Thyroid gland (tissue), 4 donors: ENCODE results near the gene NAV3. TPM values are rescaled to one million over a fixed set of nuclear protein-coding genes. Genes with fewer than 3 reads are reported as not detected.

Experiments used
- DNase-seq, 2 donors: peaks; one replicate each; pipeline ENCODE4 v3.0.0-alpha.2; 2019
- H3K27ac ChIP-seq, 3 donors: fragments of 200-600 bp; sonication (generic); 1 replicate in 2 of 3; 2 replicates in 1 of 3; pipeline ENCODE4 v1.5.1; 2016 to 2019; ENCODE audit warnings: mild to moderate bottlenecking in 1 of 3, moderate library complexity in 1 of 3
- H3K27me3 ChIP-seq: fragments of 200-600 bp; sonication (generic); one replicate; pipeline ENCODE4 v1.5.1; 2019
- H3K36me3 ChIP-seq, 2 donors: fragments of 200-600 bp; sonication (generic); one replicate each; pipeline ENCODE4 v1.5.1; 2016 to 2019
- H3K4me1 ChIP-seq, 2 donors: fragments of 200-600 bp; sonication (generic); one replicate each; pipeline ENCODE4 v1.5.1; 2017 to 2019
- H3K4me3 ChIP-seq, 3 donors: fragments of 200-600 bp; sonication (generic); replicated peaks in 1 of 3; 1 replicate in 2 of 3; 2 replicates in 1 of 3; pipeline ENCODE4 v1.5.1; 2016; ENCODE audit warnings: mild to moderate bottlenecking in 1 of 3
- H3K9me3 ChIP-seq: fragments of 200-600 bp; sonication (generic); one replicate; pipeline ENCODE4 v1.5.1; 2017
- POLR2A ChIP-seq, 2 donors: fragments of 450-650 bp; IDR thresholded peaks; one replicate each; pipeline ENCODE4 v1.6.1; 2017; ENCODE audit warnings: antibody characterized with exemption in 2 of 2, mild to moderate bottlenecking in 2 of 2, moderate library complexity in 1 of 2
- WGBS, 2 donors: methylation state at CpG; one replicate each; pipeline ENCODE4 v1.1.5; 2017; 5-methylcytosine and 5-hydroxymethylcytosine counted together
- intact Hi-C: fragments of 100-400 bp; cut with DNase I; formaldehyde crosslinking; loops from one replicate; pipeline ENCODE4 v1.15.1; 2023
- total RNA-seq, 4 donors: library from RNA; depleted of rRNA; stranded (reverse); fragments of >200 nt; gene quantifications; one replicate each; pipeline ENCODE4 v1.2.3, GENCODE V29; 2016
- TF ChIP-seq, protein P1 (sequence below), 6 experiments: fragments of 200-600 bp in 3 of 6; fragments of 450-650 bp in 3 of 6; sonication (generic) in 3 of 6; IDR thresholded peaks; one replicate each; pipeline ENCODE4 v1.5.1; 2016 to 2019; ENCODE audit warnings: antibody characterized with exemption in 6 of 6, mild to moderate bottlenecking in 2 of 6, inconsistent platforms in 1 of 6, moderate library complexity in 1 of 6

NAV3 gene, protein sequence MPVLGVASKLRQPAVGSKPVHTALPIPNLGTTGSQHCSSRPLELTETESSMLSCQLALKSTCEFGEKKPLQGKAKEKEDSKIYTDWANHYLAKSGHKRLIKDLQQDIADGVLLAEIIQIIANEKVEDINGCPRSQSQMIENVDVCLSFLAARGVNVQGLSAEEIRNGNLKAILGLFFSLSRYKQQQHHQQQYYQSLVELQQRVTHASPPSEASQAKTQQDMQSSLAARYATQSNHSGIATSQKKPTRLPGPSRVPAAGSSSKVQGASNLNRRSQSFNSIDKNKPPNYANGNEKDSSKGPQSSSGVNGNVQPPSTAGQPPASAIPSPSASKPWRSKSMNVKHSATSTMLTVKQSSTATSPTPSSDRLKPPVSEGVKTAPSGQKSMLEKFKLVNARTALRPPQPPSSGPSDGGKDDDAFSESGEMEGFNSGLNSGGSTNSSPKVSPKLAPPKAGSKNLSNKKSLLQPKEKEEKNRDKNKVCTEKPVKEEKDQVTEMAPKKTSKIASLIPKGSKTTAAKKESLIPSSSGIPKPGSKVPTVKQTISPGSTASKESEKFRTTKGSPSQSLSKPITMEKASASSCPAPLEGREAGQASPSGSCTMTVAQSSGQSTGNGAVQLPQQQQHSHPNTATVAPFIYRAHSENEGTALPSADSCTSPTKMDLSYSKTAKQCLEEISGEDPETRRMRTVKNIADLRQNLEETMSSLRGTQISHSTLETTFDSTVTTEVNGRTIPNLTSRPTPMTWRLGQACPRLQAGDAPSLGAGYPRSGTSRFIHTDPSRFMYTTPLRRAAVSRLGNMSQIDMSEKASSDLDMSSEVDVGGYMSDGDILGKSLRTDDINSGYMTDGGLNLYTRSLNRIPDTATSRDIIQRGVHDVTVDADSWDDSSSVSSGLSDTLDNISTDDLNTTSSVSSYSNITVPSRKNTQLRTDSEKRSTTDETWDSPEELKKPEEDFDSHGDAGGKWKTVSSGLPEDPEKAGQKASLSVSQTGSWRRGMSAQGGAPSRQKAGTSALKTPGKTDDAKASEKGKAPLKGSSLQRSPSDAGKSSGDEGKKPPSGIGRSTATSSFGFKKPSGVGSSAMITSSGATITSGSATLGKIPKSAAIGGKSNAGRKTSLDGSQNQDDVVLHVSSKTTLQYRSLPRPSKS (N-terminal part only)
- 10 to 100 TPM in 1 of 4 donors, 1 to 10 TPM in 3; 5.7 to 21.9 (median 7.6) TPM for total RNA-seq

DNA sequence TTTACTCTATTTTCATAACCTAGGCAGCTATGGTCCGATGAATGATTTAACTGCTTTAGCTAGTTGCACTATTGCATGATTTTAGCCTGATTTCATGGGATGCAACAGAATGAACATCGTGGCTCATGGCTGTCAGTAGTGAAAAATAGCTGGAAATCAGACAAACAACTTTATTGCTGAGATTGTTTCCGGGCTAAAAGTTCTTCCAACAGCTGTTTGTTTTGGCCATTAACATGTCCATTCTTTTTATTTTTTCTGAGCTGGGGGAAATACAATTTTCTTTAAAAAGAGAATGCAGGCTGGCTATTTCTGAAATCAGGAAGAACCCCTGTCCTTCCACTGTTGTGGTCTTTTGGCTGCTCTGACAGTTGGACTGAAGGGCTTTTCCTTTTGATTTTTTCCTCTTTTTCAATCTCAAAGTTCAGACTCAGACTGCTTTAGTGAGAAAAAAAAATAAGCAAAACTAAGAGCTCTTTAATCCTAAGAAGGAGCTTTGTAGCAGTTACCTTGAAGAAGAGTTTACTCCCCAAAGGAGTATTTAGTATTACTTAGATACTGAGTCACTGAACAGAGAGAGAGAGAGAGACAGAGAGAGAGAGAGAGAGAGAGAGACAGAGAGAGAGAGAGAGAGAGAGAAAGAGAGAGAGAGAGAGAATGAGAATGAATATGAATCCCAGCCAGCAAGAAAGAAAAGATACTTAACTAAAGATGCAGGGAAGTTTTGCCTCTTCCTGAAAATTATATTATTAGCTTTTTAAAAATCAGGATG lies at the start of gene NAV3:
Gene NAV3, plus strand, starts transcription at position 312 of the 769 bp plus-strand sequence. CDS start 568 bp downstream, outside the sequence.
- H3K27ac ChIP-seq, result peak within 1 kb of the TSS in 1 of 3 donors; percentile 33

DNA sequence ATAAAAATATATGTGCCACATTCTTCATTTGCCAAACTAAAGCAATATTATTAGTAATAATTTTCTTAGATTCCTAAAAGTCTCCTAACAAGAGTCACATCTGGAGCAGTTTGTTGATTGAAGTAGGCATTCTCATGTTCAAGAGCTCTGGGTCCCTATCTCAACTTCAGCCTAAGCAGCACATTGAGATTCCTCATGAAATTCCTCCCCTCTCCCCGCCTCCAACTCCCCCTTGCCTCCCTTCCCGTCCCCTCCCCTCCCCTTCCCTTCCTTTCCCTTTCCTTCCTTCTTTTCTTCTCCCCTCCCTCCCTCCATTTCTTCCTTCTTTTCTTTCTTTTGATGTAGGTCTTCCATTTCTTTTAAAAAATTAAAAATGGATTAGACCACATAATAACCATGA lies 48.7 kb upstream of the NAV3 start:
- 33 to 34% methylated on average over 2 of the region's 2 CpGs for WGBS, 2 donors
- Histone ChIP-seq H3K4me3 (no peak overlapping the region), H3K4me1 (no peaks in the 10 kb centered on the region), H3K27ac (no peak overlapping the region), H3K27me3 (no peaks in the 10 kb centered on the region), H3K36me3 (no peaks in the 10 kb centered on the region), H3K9me3 (no peaks in the 10 kb centered on the region)
- intact Hi-C loops, result no loop called here
- no peak for TF ChIP-seq POLR2A (IDR thresholded peaks at IDR 0.05)
- TF ChIP-seq, protein P1, sequence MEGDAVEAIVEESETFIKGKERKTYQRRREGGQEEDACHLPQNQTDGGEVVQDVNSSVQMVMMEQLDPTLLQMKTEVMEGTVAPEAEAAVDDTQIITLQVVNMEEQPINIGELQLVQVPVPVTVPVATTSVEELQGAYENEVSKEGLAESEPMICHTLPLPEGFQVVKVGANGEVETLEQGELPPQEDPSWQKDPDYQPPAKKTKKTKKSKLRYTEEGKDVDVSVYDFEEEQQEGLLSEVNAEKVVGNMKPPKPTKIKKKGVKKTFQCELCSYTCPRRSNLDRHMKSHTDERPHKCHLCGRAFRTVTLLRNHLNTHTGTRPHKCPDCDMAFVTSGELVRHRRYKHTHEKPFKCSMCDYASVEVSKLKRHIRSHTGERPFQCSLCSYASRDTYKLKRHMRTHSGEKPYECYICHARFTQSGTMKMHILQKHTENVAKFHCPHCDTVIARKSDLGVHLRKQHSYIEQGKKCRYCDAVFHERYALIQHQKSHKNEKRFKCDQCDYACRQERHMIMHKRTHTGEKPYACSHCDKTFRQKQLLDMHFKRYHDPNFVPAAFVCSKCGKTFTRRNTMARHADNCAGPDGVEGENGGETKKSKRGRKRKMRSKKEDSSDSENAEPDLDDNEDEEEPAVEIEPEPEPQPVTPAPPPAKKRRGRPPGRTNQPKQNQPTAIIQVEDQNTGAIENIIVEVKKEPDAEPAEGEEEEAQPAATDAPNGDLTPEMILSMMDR (IDR thresholded peaks at IDR 0.05), result no peak
- no peak for DNase-seq

More for the DNA sequence above, at the start of gene NAV3:
- Histone ChIP-seq H3K4me1 (no peaks in the 10 kb centered on the region), H3K9me3 (no peaks in the 10 kb centered on the region), H3K27me3 (no peaks in the 10 kb centered on the region), H3K4me3 (no peak within 1 kb of the TSS), H3K36me3 (no peaks in the 10 kb centered on the region)
- TF ChIP-seq, protein P1 (IDR thresholded peaks at IDR 0.05), result no peak
- TF ChIP-seq POLR2A (IDR thresholded peaks at IDR 0.05), result no peak
- WGBS, 2 donors, result 28 to 57% methylated on average over 3 of the region's 3 CpGs
- intact Hi-C loops, result no loop called here
- no peak for DNase-seq

DNA sequence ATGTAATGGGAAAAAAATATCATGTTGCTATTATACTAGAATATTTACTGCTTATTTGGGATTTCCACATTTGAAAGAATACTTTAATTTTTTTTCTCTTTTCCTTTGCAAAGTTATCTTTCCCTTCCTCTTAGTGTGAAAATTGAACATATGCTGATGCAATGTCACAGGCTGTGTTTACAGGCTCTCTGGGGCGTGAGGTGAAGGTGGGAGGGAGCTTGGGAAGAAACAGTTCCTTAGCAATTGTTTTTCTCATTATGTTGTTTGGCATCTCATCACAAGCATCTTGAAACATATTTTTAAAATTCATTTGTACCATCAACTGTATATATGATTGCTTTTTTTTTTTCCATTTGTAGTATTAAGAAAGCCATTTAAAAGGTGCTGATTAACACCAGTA lies 47.9 kb upstream of the NAV3 start:
- H3K4me3 ChIP-seq, result no peak overlapping the region
- intact Hi-C loops, result no loop called here
- TF ChIP-seq, protein P1 (IDR thresholded peaks at IDR 0.05), result no peak
- TF ChIP-seq POLR2A (IDR thresholded peaks at IDR 0.05), result no peak

DNA sequence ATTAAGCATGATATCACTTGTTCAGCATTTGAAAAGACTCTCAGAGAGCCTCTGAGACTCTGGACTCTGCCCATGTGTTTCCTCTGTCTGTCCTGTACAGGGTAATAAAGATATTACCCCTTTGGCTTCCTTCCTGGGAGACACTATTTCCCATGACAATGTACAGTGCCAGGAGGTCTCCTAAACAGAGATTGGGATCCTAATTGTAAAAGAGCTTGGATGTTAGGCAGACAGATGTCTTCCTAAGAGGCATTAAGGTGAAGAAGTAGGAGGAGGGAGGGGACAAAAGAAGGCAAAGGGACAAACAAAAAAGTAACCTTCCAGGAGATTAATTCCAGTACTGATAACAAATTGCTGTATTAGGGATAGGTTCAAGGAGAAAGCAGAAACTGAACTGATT lies 45.5 kb upstream of the NAV3 start:
- Histone ChIP-seq H3K27ac (no peak overlapping the region), H3K9me3 (no peaks in the 10 kb centered on the region), H3K36me3 (no peaks in the 10 kb centered on the region), H3K4me1 (no peaks in the 10 kb centered on the region), H3K27me3 (no peaks in the 10 kb centered on the region), H3K4me3 (no peak overlapping the region)
- no peak for DNase-seq
- TF ChIP-seq, protein P1 (IDR thresholded peaks at IDR 0.05), result no peak
- intact Hi-C loops, result no loop called here

More for the DNA sequence above, 47.9 kb upstream of the NAV3 start:
- H3K9me3 ChIP-seq, result no peaks in the 10 kb centered on the region
- H3K36me3 ChIP-seq, result no peaks in the 10 kb centered on the region
- no peaks in the 10 kb centered on the region for H3K4me1 ChIP-seq
- 82 to 86% methylated on average over 1 of the region's 1 CpG for WGBS, 2 donors
- DNase-seq, result no peak
- no peaks in the 10 kb centered on the region for H3K27me3 ChIP-seq
- no peak overlapping the region for H3K27ac ChIP-seq
